SU-DHL-6 (cell line): ENCODE data around the gene ARHGEF28.

Experiments used
- H2AFZ ChIP-seq: fragments of 200-600 bp; sonication (generic); 2 replicates; pipeline ENCODE4 v1.6.1; 2014; ENCODE audit warnings: low read depth, mild to moderate bottlenecking, moderate library complexity, mixed read lengths, antibody characterized with exemption, low read length; ENCODE audit not compliant: severe bottlenecking
- H3F3A ChIP-seq: fragments of 200-600 bp; shearing (Covaris generic); 2 replicates; pipeline ENCODE4 v1.6.0; 2016; ENCODE audit warnings: antibody characterized with exemption, mild to moderate bottlenecking; ENCODE audit not compliant: insufficient read depth
- H3K27ac ChIP-seq: fragments of 200-600 bp; sonication (generic); 2 replicates; pipeline ENCODE4 v1.5.1; 2016; ENCODE audit warnings: low read depth, mild to moderate bottlenecking, low read length, moderate library complexity, mixed read lengths
- H3K27me3 ChIP-seq: fragments of 200-600 bp; sonication (generic), shearing (Covaris generic); 2 replicates; pipeline ENCODE4 v1.6.0; 2014; ENCODE audit warnings: mild to moderate bottlenecking, low read length
- H3K36me3 ChIP-seq: fragments of 200-600 bp; sonication (generic); 2 replicates; pipeline ENCODE4 v1.6.1; 2014; ENCODE audit warnings: mild to moderate bottlenecking, low read length, mixed read lengths
- H3K4me2 ChIP-seq: fragments of 300-600, 200-600 bp; shearing (Covaris generic), sonication (generic); 2 replicates; pipeline ENCODE4 v1.6.0; 2014; ENCODE audit warnings: low read length, low read depth, mild to moderate bottlenecking; ENCODE audit not compliant: poor library complexity, severe bottlenecking
- H3K4me3 ChIP-seq: fragments of 200-600 bp; sonication (generic); 2 replicates; pipeline ENCODE4 v1.5.1; 2014; ENCODE audit warnings: antibody characterized with exemption, low read length, mild to moderate bottlenecking, mixed read lengths; ENCODE audit not compliant: insufficient read depth, poor library complexity, severe bottlenecking
- H3K79me2 ChIP-seq: fragments of 200-600 bp; sonication (generic); 2 replicates; pipeline ENCODE4 v1.6.1; 2014; ENCODE audit warnings: mild to moderate bottlenecking, low read length, moderate library complexity; ENCODE audit not compliant: insufficient read depth
- H3K9ac ChIP-seq: fragments of 200-600 bp; sonication (generic); 2 replicates; pipeline ENCODE4 v1.7.0; 2014; ENCODE audit warnings: mild to moderate bottlenecking, low read length
- H3K9me2 ChIP-seq: fragments of 200-600 bp; sonication (generic); replicated peaks from 2 replicates; pipeline ENCODE4 v1.6.1; 2014; ENCODE audit warnings: low read length; ENCODE audit not compliant: insufficient read depth
- H3K9me3 ChIP-seq: fragments of 200-600 bp; sonication (generic); 2 replicates; pipeline ENCODE4 v1.6.1; 2014; ENCODE audit warnings: low read length, mixed read lengths; ENCODE audit not compliant: insufficient read depth
- H4K20me1 ChIP-seq: fragments of 200-600 bp; sonication (generic); 2 replicates; pipeline ENCODE4 v1.6.1; 2014; ENCODE audit warnings: low read depth, mild to moderate bottlenecking, antibody characterized with exemption, low read length, moderate library complexity, mixed read lengths
- CTCF ChIP-seq: fragments of 200-600 bp; sonication (generic); IDR thresholded peaks from one replicate; pipeline ENCODE4 v1.5.1; 2017; ENCODE audit warnings: antibody characterized with exemption, mild to moderate bottlenecking, low read length, moderate library complexity; ENCODE audit not compliant: insufficient read depth, poor library complexity, severe bottlenecking
- EZH2phosphoT487 ChIP-seq: fragments of 200-600 bp; sonication (generic), shearing (Covaris generic); conservative IDR thresholded peaks from 2 replicates; pipeline ENCODE4 v1.6.1; 2018; ENCODE audit warnings: mild to moderate bottlenecking, antibody characterized with exemption, low read length, moderate library complexity, mixed read lengths

Gene ARHGEF28

GRCh38 chr5:73592551-73592950 lies 33.4 kb upstream of the ARHGEF28 start:
- no peak overlapping the region for H3K9ac ChIP-seq
- no peak overlapping the region for H2AFZ ChIP-seq
- no peaks in the 10 kb centered on the region for H3K36me3 ChIP-seq
- H3K4me2 ChIP-seq, result no peak overlapping the region
- no peaks in the 10 kb centered on the region for H3K79me2 ChIP-seq
- TF ChIP-seq CTCF (no peak), EZH2phosphoT487 (no peak)
- no peaks in the 10 kb centered on the region for H3K9me3 ChIP-seq
- H3F3A ChIP-seq, result no peaks in the 10 kb centered on the region
- no peaks in the 10 kb centered on the region for H3K9me2 ChIP-seq
- H3K27ac ChIP-seq, result no peak overlapping the region
- no peaks in the 10 kb centered on the region for H3K27me3 ChIP-seq
- no peaks in the 10 kb centered on the region for H4K20me1 ChIP-seq
- H3K4me3 ChIP-seq, result no peak overlapping the region

GRCh38 chr5:73596705-73597328 lies 29.2 kb upstream of the ARHGEF28 start:
- Histone ChIP-seq H3K27ac (no peak overlapping the region), H3K9me2 (no peaks in the 10 kb centered on the region), H3K79me2 (no peaks in the 10 kb centered on the region), H3K36me3 (no peaks in the 10 kb centered on the region), H2AFZ (no peak overlapping the region), H3K4me3 (no peak overlapping the region), H4K20me1 (no peaks in the 10 kb centered on the region), H3F3A (no peaks in the 10 kb centered on the region), H3K9ac (no peak overlapping the region), H3K9me3 (no peaks in the 10 kb centered on the region), H3K27me3 (no peaks in the 10 kb centered on the region), H3K4me2 (no peak overlapping the region)
- TF ChIP-seq EZH2phosphoT487, result no peak
- peak; percentile 49 for TF ChIP-seq CTCF

GRCh38 chr5:73599380-73599779 lies 26.6 kb upstream of the ARHGEF28 start:
- Histone ChIP-seq H3K9me2 (no peaks in the 10 kb centered on the region), H3K27ac (no peak overlapping the region), H2AFZ (no peak overlapping the region), H3F3A (no peaks in the 10 kb centered on the region), H3K79me2 (no peaks in the 10 kb centered on the region), H3K9me3 (no peaks in the 10 kb centered on the region), H3K4me2 (no peak overlapping the region), H3K4me3 (no peak overlapping the region), H3K9ac (no peak overlapping the region), H3K36me3 (no peaks in the 10 kb centered on the region), H4K20me1 (no peaks in the 10 kb centered on the region), H3K27me3 (no peaks in the 10 kb centered on the region)
- no peak for TF ChIP-seq CTCF
- TF ChIP-seq EZH2phosphoT487, result no peak
